HepG2 (cell line): Measurements from ENCODE around the gene PAM16. TPM values are rescaled to one million over a fixed set of nuclear protein-coding genes. Genes with fewer than 3 reads are reported as not detected.

Experiments
- ATRX ChIP-seq: sonication (generic); formaldehyde crosslinking; IDR thresholded peaks from 2 replicates; pipeline ENCODE4 v1.4.0; 2020; ENCODE audit warnings: missing genetic modification reagents, borderline replicate concordance
- CHCHD3 ChIP-seq: sonication (generic); formaldehyde crosslinking; IDR thresholded peaks from 2 replicates; pipeline ENCODE4 v1.8.0; 2022; ENCODE audit warnings: mild to moderate bottlenecking, missing genetic modification reagents, moderate library complexity
- FOXM1 ChIP-seq: sonication (generic); formaldehyde crosslinking; IDR thresholded peaks from 2 replicates; pipeline ENCODE4 v1.5.0; 2020; ENCODE audit warnings: missing genetic modification reagents
- IKZF4 ChIP-seq: sonication (generic); formaldehyde crosslinking; IDR thresholded peaks from 2 replicates; pipeline ENCODE4 v1.5.1; 2020; ENCODE audit warnings: borderline replicate concordance, mild to moderate bottlenecking, low read depth, missing genetic modification reagents; ENCODE audit errors: not compliant biosample characterization
- PCBP1 ChIP-seq: fragments of 200-400 bp; formaldehyde crosslinking; IDR thresholded peaks from 2 replicates; pipeline ENCODE4 v1.6.1; 2017; ENCODE audit warnings: mild to moderate bottlenecking, low read depth, low read length, borderline replicate concordance
- RCOR2 ChIP-seq: IDR thresholded peaks from 2 replicates; pipeline ENCODE4 v1.6.1; 2016; ENCODE audit warnings: missing biosample characterization, missing genetic modification reagents
- SPEN ChIP-seq: sonication (generic); formaldehyde crosslinking; IDR thresholded peaks from 2 replicates; pipeline ENCODE4 v1.5.1; 2020; ENCODE audit warnings: low read depth, mild to moderate bottlenecking, missing genetic modification reagents
- SRSF9 ChIP-seq: fragments of 200-400 bp; formaldehyde crosslinking; IDR thresholded peaks from 2 replicates; pipeline ENCODE4 v1.6.1; 2018; ENCODE audit warnings: borderline replicate concordance, mild to moderate bottlenecking, low read depth, low read length; ENCODE audit not compliant: insufficient read depth, poor library complexity, severe bottlenecking
- SRY ChIP-seq: sonication (generic); formaldehyde crosslinking; IDR thresholded peaks from 2 replicates; pipeline ENCODE4 v1.8.0; 2022; ENCODE audit warnings: mild to moderate bottlenecking, missing genetic modification reagents
- TEAD2 ChIP-seq: sonication (generic); formaldehyde crosslinking; IDR thresholded peaks from 2 replicates; pipeline ENCODE4 v1.9.0; 2021; ENCODE audit warnings: missing genetic modification reagents
- THAP8 ChIP-seq: sonication (generic); formaldehyde crosslinking; IDR thresholded peaks from 2 replicates; pipeline ENCODE4 v1.5.1; 2020; ENCODE audit warnings: missing genetic modification reagents, mild to moderate bottlenecking, borderline replicate concordance
- ZNF121 ChIP-seq: sonication (generic); formaldehyde crosslinking; IDR thresholded peaks from 2 replicates; pipeline ENCODE4 v1.5.0; 2020; ENCODE audit warnings: mild to moderate bottlenecking, missing genetic modification reagents
- ZNF138 ChIP-seq: sonication (generic); formaldehyde crosslinking; IDR thresholded peaks from 2 replicates; pipeline ENCODE4 v1.5.0; 2020; ENCODE audit warnings: mild to moderate bottlenecking, low read depth, missing genetic modification reagents
- ZNF256 ChIP-seq: sonication (generic); formaldehyde crosslinking; conservative IDR thresholded peaks from 2 replicates; pipeline ENCODE4 v1.4.0; 2020; ENCODE audit warnings: missing genetic modification reagents
- ZNF33A ChIP-seq: sonication (generic); formaldehyde crosslinking; IDR thresholded peaks from 2 replicates; pipeline ENCODE4 v1.5.1; 2020; ENCODE audit warnings: missing genetic modification reagents, mild to moderate bottlenecking, moderate library complexity, borderline replicate concordance
- ZNF431 ChIP-seq: sonication (generic); formaldehyde crosslinking; IDR thresholded peaks from 2 replicates; pipeline ENCODE4 v1.9.0; 2022; ENCODE audit warnings: missing genetic modification reagents, low read depth, mild to moderate bottlenecking, borderline replicate concordance
- ZNF569 ChIP-seq: sonication (generic); formaldehyde crosslinking; IDR thresholded peaks from 2 replicates; pipeline ENCODE4 v1.5.0; 2020; ENCODE audit warnings: mild to moderate bottlenecking, missing genetic modification reagents, moderate library complexity, borderline replicate concordance
- ZNF629 ChIP-seq: sonication (generic); formaldehyde crosslinking; conservative IDR thresholded peaks from 2 replicates; pipeline ENCODE4 v1.5.0; 2020; ENCODE audit warnings: missing genetic modification reagents
- ZNF691 ChIP-seq: sonication (generic); formaldehyde crosslinking; IDR thresholded peaks from 2 replicates; pipeline ENCODE4 v1.4.0; 2020; ENCODE audit warnings: missing genetic modification reagents, low read depth, mild to moderate bottlenecking, borderline replicate concordance
- ZNF713 ChIP-seq: sonication (generic); formaldehyde crosslinking; IDR thresholded peaks from 2 replicates; pipeline ENCODE4 v1.4.0; 2020; ENCODE audit warnings: mild to moderate bottlenecking, missing genetic modification reagents
- polyA plus RNA-seq, 8 experiments: library from polyadenylated mRNA; depleted of rRNA in 3 of 8; stranded (reverse) in 7 of 8; unstranded in 1 of 8; fragments of >200 nt; fragmentation: Illumina TruSeq in 4 of 8; extraction: Trizol in 4 of 8; gene quantifications; 2 replicates each; pipeline versions ENCODE4 v1.2.1 to v1.2.3, GENCODE V29; 2011 to 2016; ENCODE audit warnings: low read depth in 4 of 8, missing spikeins in 1 of 8, mixed read lengths in 1 of 8; ENCODE audit not compliant: insufficient read depth in 1 of 8
- total RNA-seq, 5 experiments: library from RNA; depleted of rRNA; stranded (reverse); fragments of >200 nt; fragmentation: Illumina TruSeq; extraction: Trizol; gene quantifications; 2 replicates each; pipeline ENCODE4 v1.2.3, GENCODE V29; 2016; ENCODE audit warnings: low read depth in 1 of 5
- TF ChIP-seq, protein P1 (sequence below): sonication (generic); formaldehyde crosslinking; IDR thresholded peaks from 2 replicates; pipeline ENCODE4 v1.5.0; 2020; ENCODE audit warnings: mild to moderate bottlenecking, missing genetic modification reagents, borderline replicate concordance

The PAM16 gene
- total and polyA plus RNA-seq, 2 of the 13 experiments (the other 11 are each of a cell fraction or from before 2014, with no cell fraction given): 51.5 to 51.8 TPM

- TF ChIP-seq, protein P1, sequence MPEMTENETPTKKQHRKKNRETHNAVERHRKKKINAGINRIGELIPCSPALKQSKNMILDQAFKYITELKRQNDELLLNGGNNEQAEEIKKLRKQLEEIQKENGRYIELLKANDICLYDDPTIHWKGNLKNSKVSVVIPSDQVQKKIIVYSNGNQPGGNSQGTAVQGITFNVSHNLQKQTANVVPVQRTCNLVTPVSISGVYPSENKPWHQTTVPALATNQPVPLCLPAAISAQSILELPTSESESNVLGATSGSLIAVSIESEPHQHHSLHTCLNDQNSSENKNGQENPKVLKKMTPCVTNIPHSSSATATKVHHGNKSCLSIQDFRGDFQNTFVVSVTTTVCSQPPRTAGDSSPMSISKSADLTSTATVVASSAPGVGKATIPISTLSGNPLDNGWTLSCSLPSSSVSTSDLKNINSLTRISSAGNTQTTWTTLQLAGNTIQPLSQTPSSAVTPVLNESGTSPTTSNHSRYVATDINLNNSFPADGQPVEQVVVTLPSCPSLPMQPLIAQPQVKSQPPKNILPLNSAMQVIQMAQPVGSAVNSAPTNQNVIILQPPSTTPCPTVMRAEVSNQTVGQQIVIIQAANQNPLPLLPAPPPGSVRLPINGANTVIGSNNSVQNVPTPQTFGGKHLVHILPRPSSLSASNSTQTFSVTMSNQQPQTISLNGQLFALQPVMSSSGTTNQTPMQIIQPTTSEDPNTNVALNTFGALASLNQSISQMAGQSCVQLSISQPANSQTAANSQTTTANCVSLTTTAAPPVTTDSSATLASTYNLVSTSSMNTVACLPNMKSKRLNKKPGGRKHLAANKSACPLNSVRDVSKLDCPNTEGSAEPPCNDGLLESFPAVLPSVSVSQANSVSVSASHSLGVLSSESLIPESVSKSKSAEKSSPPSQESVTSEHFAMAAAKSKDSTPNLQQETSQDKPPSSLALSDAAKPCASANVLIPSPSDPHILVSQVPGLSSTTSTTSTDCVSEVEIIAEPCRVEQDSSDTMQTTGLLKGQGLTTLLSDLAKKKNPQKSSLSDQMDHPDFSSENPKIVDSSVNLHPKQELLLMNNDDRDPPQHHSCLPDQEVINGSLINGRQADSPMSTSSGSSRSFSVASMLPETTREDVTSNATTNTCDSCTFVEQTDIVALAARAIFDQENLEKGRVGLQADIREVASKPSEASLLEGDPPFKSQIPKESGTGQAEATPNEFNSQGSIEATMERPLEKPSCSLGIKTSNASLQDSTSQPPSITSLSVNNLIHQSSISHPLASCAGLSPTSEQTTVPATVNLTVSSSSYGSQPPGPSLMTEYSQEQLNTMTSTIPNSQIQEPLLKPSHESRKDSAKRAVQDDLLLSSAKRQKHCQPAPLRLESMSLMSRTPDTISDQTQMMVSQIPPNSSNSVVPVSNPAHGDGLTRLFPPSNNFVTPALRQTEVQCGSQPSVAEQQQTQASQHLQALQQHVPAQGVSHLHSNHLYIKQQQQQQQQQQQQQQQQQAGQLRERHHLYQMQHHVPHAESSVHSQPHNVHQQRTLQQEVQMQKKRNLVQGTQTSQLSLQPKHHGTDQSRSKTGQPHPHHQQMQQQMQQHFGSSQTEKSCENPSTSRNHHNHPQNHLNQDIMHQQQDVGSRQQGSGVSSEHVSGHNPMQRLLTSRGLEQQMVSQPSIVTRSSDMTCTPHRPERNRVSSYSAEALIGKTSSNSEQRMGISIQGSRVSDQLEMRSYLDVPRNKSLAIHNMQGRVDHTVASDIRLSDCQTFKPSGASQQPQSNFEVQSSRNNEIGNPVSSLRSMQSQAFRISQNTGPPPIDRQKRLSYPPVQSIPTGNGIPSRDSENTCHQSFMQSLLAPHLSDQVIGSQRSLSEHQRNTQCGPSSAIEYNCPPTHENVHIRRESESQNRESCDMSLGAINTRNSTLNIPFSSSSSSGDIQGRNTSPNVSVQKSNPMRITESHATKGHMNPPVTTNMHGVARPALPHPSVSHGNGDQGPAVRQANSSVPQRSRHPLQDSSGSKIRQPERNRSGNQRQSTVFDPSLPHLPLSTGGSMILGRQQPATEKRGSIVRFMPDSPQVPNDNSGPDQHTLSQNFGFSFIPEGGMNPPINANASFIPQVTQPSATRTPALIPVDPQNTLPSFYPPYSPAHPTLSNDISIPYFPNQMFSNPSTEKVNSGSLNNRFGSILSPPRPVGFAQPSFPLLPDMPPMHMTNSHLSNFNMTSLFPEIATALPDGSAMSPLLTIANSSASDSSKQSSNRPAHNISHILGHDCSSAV (CRISPR knock-in tag): no peak
- TF ChIP-seq SPEN (CRISPR knock-in tag) (0 out of 2 replicates have a peak, but pooled peaks have one; percentile 11), FOXM1 (CRISPR knock-in tag) (no peak), ZNF431 (CRISPR knock-in tag) (no peak), ZNF569 (no peak), ZNF256 (CRISPR knock-in tag) (no peak), PCBP1 (no peak), THAP8 (CRISPR knock-in tag) (no peak), SRY (CRISPR knock-in tag) (no peak), ZNF33A (no peak), RCOR2 (CRISPR knock-in tag) (no peak), IKZF4 (CRISPR knock-in tag) (no peak), TEAD2 (no peak), ZNF138 (CRISPR knock-in tag) (no peak), ZNF121 (CRISPR knock-in tag) (no peak), ZNF629 (no peak), CHCHD3 (CRISPR knock-in tag) (no peak), ZNF713 (CRISPR knock-in tag) (no peak), ZNF691 (no peak), SRSF9 (no peak), ATRX (CRISPR knock-in tag) (no peak)
These were observed 23.6 kb downstream of the PAM16 start (continued) for GRCh38 chr16:4327386-4328045.
